Ishikawa (cell line): Measurements from ENCODE around the gene RNASEH2B.

Experiments used
- CREB1 ChIP-seq: IDR thresholded peaks from 2 replicates; pipeline ENCODE4 v1.6.1; 2012; ENCODE audit warnings: low read depth
- RAD21 ChIP-seq: IDR thresholded peaks from 2 replicates; pipeline ENCODE4 v1.6.1; 2012; ENCODE audit warnings: low read depth
- TAF1 ChIP-seq: IDR thresholded peaks from 2 replicates; pipeline ENCODE4 v1.6.1; 2012; ENCODE audit warnings: low read depth, mild to moderate bottlenecking

GRCh38 chr13:50894012-50894411, 15.6 kb upstream of the RNASEH2B start:
- no peak for TF ChIP-seq RAD21
- no peak for TF ChIP-seq TAF1
- TF ChIP-seq CREB1, result no peak
